B cell (primary cell): Measurements from ENCODE around the gene CCDC141.

Experiments
- CTCF ChIP-seq: fragments of 200-600 bp; IDR thresholded peaks from one replicate; pipeline ENCODE4 v1.8.0; 2022; ENCODE audit warnings: antibody characterized with exemption, mild to moderate bottlenecking
- EZH2 ChIP-seq: IDR thresholded peaks from 2 replicates; pipeline ENCODE4 v1.6.1; 2012; ENCODE audit warnings: borderline replicate concordance, low read depth, mild to moderate bottlenecking, moderate library complexity, low read length; ENCODE audit not compliant: insufficient read depth, poor library complexity, severe bottlenecking

DNA sequence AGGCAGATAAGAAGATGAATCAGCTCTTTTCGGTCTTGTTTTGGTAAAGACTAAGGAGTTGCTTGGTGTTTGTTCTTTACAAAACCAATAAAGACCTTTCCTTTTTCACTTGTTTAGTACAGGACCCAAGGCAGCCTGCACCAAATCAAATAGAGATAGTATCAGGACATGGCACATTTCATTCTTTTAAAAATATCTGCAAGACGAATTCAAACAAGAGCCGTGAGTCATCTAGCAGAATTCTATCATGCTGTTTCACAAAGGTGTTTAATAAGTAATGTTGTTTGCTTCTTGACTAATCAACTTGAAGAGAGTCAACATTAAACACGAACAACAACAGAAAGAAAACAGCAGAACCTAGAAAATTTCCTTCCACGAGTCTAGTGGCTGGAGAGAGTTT is 139.9 kb downstream of the CCDC141 start:
- TF ChIP-seq CTCF (no peak), EZH2 (no peak)
